HepG2 (cell line): ENCODE measurements around the gene ITGB8. TPM values are rescaled to one million over a fixed set of nuclear protein-coding genes. Genes with fewer than 3 reads are reported as not detected.

Experiments
- ATAC-seq: fragments of 200-7000 bp; cut with Tn5 transposase; 3 replicates; pipeline ENCODE4 v1.9.1; 2020; ENCODE audit warnings: mild to moderate bottlenecking, moderate library complexity
- BruUV-seq: library from RNA; stranded (reverse); fragments of 400-500 nt; replicated peaks from 2 replicates; lab custom pipeline; 2021; lab: Mats Ljungman, UMichigan
- CTCF ChIA-PET: fragments of 300-600 bp; formaldehyde crosslinking; extraction: SDS; loops from one replicate; lab custom pipeline; 2021; ENCODE audit warnings: low total read pairs, inconsistent platforms, low intra/inter-chr PET ratio; lab: Yijun Ruan, JAX
- POLR2A ChIA-PET: fragments of 350-600 bp; sonication (Branson Sonifier 250); formaldehyde crosslinking; loops from one replicate; lab custom pipeline; 2020; ENCODE audit warnings: antibody characterized with exemption, inconsistent platforms; lab: Yijun Ruan, JAX
- DNase-seq: peaks from one replicate; pipeline ENCODE4 v3.0.0-alpha.2; 2015; ENCODE audit warnings: low spot score
- FAIRE-seq: peaks from 3 replicates; lab custom pipeline; 2011; peaks lifted over from hg19 to GRCh38; lab: Jason Lieb, UNC
- H2AFZ ChIP-seq: one replicate; pipeline ENCODE4 v1.6.1; 2011; ENCODE audit warnings: low read length, inconsistent platforms
- H3K27ac ChIP-seq: fragments of 300-600 bp; 3 replicates; pipeline ENCODE4 v1.8.0; 2011; ENCODE audit warnings: mixed run types, mild to moderate bottlenecking, mixed read lengths, low read length, inconsistent platforms; ENCODE audit not compliant: insufficient read depth; ENCODE audit errors: extremely low read length
- H3K27me3 ChIP-seq, 2 experiments: fragments of 200-600 bp in 1 of 2; 2 replicates in 1 of 2; 3 replicates in 1 of 2; pipeline versions ENCODE4 v1.6.0 to v1.8.0; 2011; ENCODE audit warnings: low read length in 2 of 2, mild to moderate bottlenecking in 2 of 2, moderate library complexity in 2 of 2, inconsistent platforms in 1 of 2; ENCODE audit not compliant: insufficient read depth in 2 of 2, control insufficient read depth in 1 of 2
- H3K36me3 ChIP-seq, 2 experiments: fragments of 200-600 bp in 1 of 2; replicated peaks in 1 of 2; 2 replicates in 1 of 2; 3 replicates in 1 of 2; pipeline versions ENCODE4 v1.5.1 to v1.8.0; 2011; ENCODE audit warnings: low read length in 2 of 2, inconsistent platforms in 1 of 2; ENCODE audit not compliant: insufficient read depth in 2 of 2, control insufficient read depth in 1 of 2
- H3K4me1 ChIP-seq: 2 replicates; pipeline ENCODE4 v1.5.1; 2012; ENCODE audit warnings: low read length, inconsistent platforms; ENCODE audit not compliant: insufficient read depth
- H3K4me2 ChIP-seq: 2 replicates; pipeline ENCODE4 v1.6.0; 2011; ENCODE audit warnings: low read depth, low read length, inconsistent platforms
- H3K4me3 ChIP-seq, 3 experiments: fragments of 200-600 bp in 1 of 3; sonication (generic), shearing (Covaris generic) in 1 of 3; replicated peaks in 1 of 3; 2 replicates each; pipeline ENCODE4 v1.5.1; 2011 to 2016; ENCODE audit warnings: low read length in 3 of 3, inconsistent platforms in 2 of 3, low read depth in 2 of 3, mild to moderate bottlenecking in 2 of 3, control low read depth in 1 of 3, mixed read lengths in 1 of 3; ENCODE audit not compliant: insufficient read depth in 1 of 3
- H3K79me2 ChIP-seq: one replicate; pipeline ENCODE4 v1.6.1; 2011; ENCODE audit warnings: low read length, inconsistent platforms; ENCODE audit not compliant: insufficient read depth
- H3K9ac ChIP-seq: 2 replicates; pipeline ENCODE4 v1.6.0; 2011; ENCODE audit warnings: mild to moderate bottlenecking, low read depth, low read length, inconsistent platforms; ENCODE audit not compliant: insufficient read depth
- H3K9me3 ChIP-seq: 2 replicates; pipeline ENCODE4 v1.5.1; 2012; ENCODE audit warnings: mild to moderate bottlenecking, low read length
- H4K20me1 ChIP-seq: 2 replicates; pipeline ENCODE4 v1.6.0; 2011; ENCODE audit warnings: inconsistent platforms, mild to moderate bottlenecking, low read length, moderate library complexity; ENCODE audit not compliant: insufficient read depth
- BRD4 ChIP-seq: sonication (generic); formaldehyde crosslinking; IDR thresholded peaks from 2 replicates; pipeline ENCODE4 v1.4.0; 2020; ENCODE audit warnings: missing genetic modification reagents
- ELF3 ChIP-seq: IDR thresholded peaks from 2 replicates; pipeline ENCODE4 v1.6.1; 2016; ENCODE audit warnings: missing genetic modification reagents, missing compliant biosample characterization
- ETV5 ChIP-seq: IDR thresholded peaks from 2 replicates; pipeline ENCODE4 v1.6.1; 2018; ENCODE audit warnings: missing biosample characterization, missing genetic modification reagents, inconsistent platforms, borderline replicate concordance
- FOXA3 ChIP-seq: IDR thresholded peaks from 2 replicates; pipeline ENCODE4 v1.6.1; 2016; ENCODE audit warnings: missing genetic modification reagents, missing compliant biosample characterization
- GLMP ChIP-seq: sonication (generic); formaldehyde crosslinking; IDR thresholded peaks from 2 replicates; pipeline ENCODE4 v1.9.0; 2021; ENCODE audit warnings: missing genetic modification reagents, mild to moderate bottlenecking, borderline replicate concordance
- HES4 ChIP-seq: sonication (generic); formaldehyde crosslinking; IDR thresholded peaks from 2 replicates; pipeline ENCODE4 v1.9.0; 2021; ENCODE audit warnings: mild to moderate bottlenecking, missing genetic modification reagents, borderline replicate concordance
- MNT ChIP-seq: fragments of 450-650 bp; IDR thresholded peaks from 2 replicates; pipeline ENCODE4 v1.6.1; 2016
- RNF219 ChIP-seq: sonication (generic); formaldehyde crosslinking; IDR thresholded peaks from 2 replicates; pipeline ENCODE4 v1.5.0; 2020; ENCODE audit warnings: mild to moderate bottlenecking, missing genetic modification reagents
- RXRB ChIP-seq: IDR thresholded peaks from 2 replicates; pipeline ENCODE4 v1.6.1; 2016; ENCODE audit warnings: borderline replicate concordance, missing genetic modification reagents, missing compliant biosample characterization
- SP4 ChIP-seq: sonication (generic); formaldehyde crosslinking; IDR thresholded peaks from 2 replicates; pipeline ENCODE4 v1.8.1; 2023; ENCODE audit warnings: mild to moderate bottlenecking, missing genetic modification reagents
- ZBTB38 ChIP-seq: sonication (generic); formaldehyde crosslinking; IDR thresholded peaks from 2 replicates; pipeline ENCODE4 v1.5.1; 2020; ENCODE audit warnings: mild to moderate bottlenecking, missing genetic modification reagents
- ZNF432 ChIP-seq: sonication (generic); formaldehyde crosslinking; IDR thresholded peaks from 2 replicates; pipeline ENCODE4 v1.5.0; 2020; ENCODE audit warnings: missing genetic modification reagents, mild to moderate bottlenecking, borderline replicate concordance
- ZNF792 ChIP-seq: IDR thresholded peaks from 2 replicates; pipeline ENCODE4 v1.6.1; 2016
- ZNF83 ChIP-seq: sonication (generic); formaldehyde crosslinking; IDR thresholded peaks from 2 replicates; pipeline ENCODE4 v1.4.0; 2020; ENCODE audit warnings: missing genetic modification reagents, mild to moderate bottlenecking, borderline replicate concordance
- ZNF883 ChIP-seq: sonication (generic); formaldehyde crosslinking; IDR thresholded peaks from 2 replicates; pipeline ENCODE4 v1.5.1; 2020; ENCODE audit warnings: mild to moderate bottlenecking, missing genetic modification reagents; ENCODE audit errors: not compliant biosample characterization
- ZSCAN22 ChIP-seq: sonication (generic); formaldehyde crosslinking; IDR thresholded peaks from 2 replicates; pipeline ENCODE4 v1.4.0; 2020; ENCODE audit warnings: mild to moderate bottlenecking, missing genetic modification reagents
- WGBS: methylation state at CpG from one replicate; pipeline ENCODE4 v1.1.6; 2017; ENCODE audit warnings: low lambda C conversion rate; 5-methylcytosine and 5-hydroxymethylcytosine counted together
- in situ Hi-C: cut with HindIII; loops from 2 replicates; pipeline ENCODE4 v1.10.0; 2017; ENCODE audit warnings: low pct_unique_long_range_greater_than_20kb; ENCODE audit not compliant: extremely low pct_ligation_motif_present
- intact Hi-C: fragments of 100-400 bp; cut with micrococcal nuclease; formaldehyde crosslinking; loops from one replicate; pipeline ENCODE4 v1.10.0; 2022; ENCODE audit not compliant: unreplicated experiment
- polyA plus RNA-seq, 8 experiments: library from polyadenylated mRNA; depleted of rRNA in 3 of 8; stranded (reverse) in 7 of 8; unstranded in 1 of 8; fragments of >200 nt; fragmentation: Illumina TruSeq in 4 of 8; extraction: Trizol in 4 of 8; gene quantifications; 2 replicates each; pipeline versions ENCODE4 v1.2.1 to v1.2.3, GENCODE V29; 2011 to 2016; ENCODE audit warnings: low read depth in 4 of 8, missing spikeins in 1 of 8, mixed read lengths in 1 of 8; ENCODE audit not compliant: insufficient read depth in 1 of 8
- total RNA-seq, 5 experiments: library from RNA; depleted of rRNA; stranded (reverse); fragments of >200 nt; fragmentation: Illumina TruSeq; extraction: Trizol; gene quantifications; 2 replicates each; pipeline ENCODE4 v1.2.3, GENCODE V29; 2016; ENCODE audit warnings: low read depth in 1 of 5

The ITGB8 gene
- total and polyA plus RNA-seq, 2 of the 13 experiments (the other 11 are each of a cell fraction or from before 2014, with no cell fraction given) = 0.01 TPM; not detected in 1

GRCh38 chr7:20323595-20323994 is 7.1 kb upstream of the ITGB8 start:
- H3K36me3 ChIP-seq = no peaks in the 10 kb centered on the region
- no peak overlapping the region for H3K4me2 ChIP-seq
- no peaks in the 10 kb centered on the region for H3K4me1 ChIP-seq
- H3K9ac ChIP-seq = no peak overlapping the region
- DNase-seq = no peak
- no peaks in the 10 kb centered on the region for H4K20me1 ChIP-seq
- BruUV-seq = no TSS peak
- no peak for ATAC-seq
- no peaks in the 10 kb centered on the region for H3K27me3 ChIP-seq
- 21% methylated on average over 2 of the region's 2 CpGs for WGBS
- in situ Hi-C loops = loop anchor here (25.0 kb wide), 1 partner anchor 561 kb away; the partner anchor contains the start of gene TMEM196
- no peak overlapping the region for H2AFZ ChIP-seq
- CTCF ChIA-PET = no interaction called here
- no peak for FAIRE-seq
- no peaks in the 10 kb centered on the region for H3K9me3 ChIP-seq
- TF ChIP-seq ZNF883 (CRISPR knock-in tag) (no peak), ZNF83 (CRISPR knock-in tag) (no peak), ZBTB38 (CRISPR knock-in tag) (no peak), MNT (no peak), SP4 (CRISPR knock-in tag) (no peak), RXRB (no peak), HES4 (CRISPR knock-in tag) (no peak), GLMP (CRISPR knock-in tag) (no peak), RNF219 (no peak), BRD4 (CRISPR knock-in tag) (no peak), ETV5 (CRISPR knock-in tag) (no peak), ZNF792 (CRISPR knock-in tag) (no peak), ELF3 (CRISPR knock-in tag) (no peak), FOXA3 (no peak), ZNF432 (CRISPR knock-in tag) (no peak), ZSCAN22 (CRISPR knock-in tag) (no peak)
- intact Hi-C loops = no loop called here
- H3K27ac ChIP-seq = no peak overlapping the region
- POLR2A ChIA-PET = no interaction called here
- H3K79me2 ChIP-seq = no peaks in the 10 kb centered on the region
- H3K4me3 ChIP-seq = no peak overlapping the region
